ENCODE data around the gene AHNAK2. TPM values are rescaled to one million over a fixed set of nuclear protein-coding genes. Genes with fewer than 3 reads are reported as not detected.
A peak's percentile ranks its signal among the peaks of the same experiment; 100 is the strongest.

The AHNAK2 gene
- total RNA-seq, 4 donors from 2014 or later, result 3.2 to 19.0 (median 10.7) TPM

DNA sequence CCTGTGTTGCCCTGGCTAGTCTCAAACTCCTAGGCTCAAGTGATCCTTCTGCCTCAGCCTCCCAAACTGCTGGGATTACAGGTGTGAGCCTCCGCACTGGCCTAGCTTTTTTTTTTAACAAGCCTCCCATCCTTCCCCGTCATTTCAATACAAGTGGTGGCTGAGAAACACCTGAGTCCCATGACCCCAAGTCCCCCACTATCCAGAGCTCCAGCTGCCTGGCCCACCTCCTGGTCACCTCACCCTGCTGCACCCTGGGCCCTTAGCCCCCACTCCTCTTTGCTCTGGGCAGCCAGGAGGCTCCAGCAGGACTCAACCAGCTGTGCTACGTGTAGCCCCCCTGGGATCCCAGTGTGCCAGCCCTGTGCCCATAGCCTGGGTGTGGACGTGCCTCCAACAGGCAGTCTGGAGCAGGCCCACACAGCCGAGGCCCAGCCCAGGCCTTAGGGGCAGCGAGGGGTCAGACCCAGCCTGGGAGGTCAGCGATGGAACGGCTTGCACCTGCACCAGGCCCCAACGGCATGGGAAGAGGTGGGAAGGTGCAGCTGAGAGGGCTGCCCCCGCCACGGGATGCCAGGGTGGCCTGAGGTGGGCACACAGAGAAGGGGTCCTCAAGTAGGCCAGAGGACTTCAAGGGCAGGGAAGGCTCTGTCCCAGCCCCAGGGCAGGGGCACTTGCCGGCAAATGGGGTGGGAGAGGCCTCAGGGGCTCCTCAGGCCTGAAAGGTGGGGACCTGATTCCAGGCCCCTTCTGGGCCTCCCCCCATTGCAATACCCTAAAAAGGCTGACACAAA, 6.5 kb downstream of the AHNAK2 start:
- Histone ChIP-seq H3K9me3 (no peaks in the 10 kb centered on the region), H3K4me1 (peaks cover 0 to 98% (median 19%) of the 10 kb centered on the region in 4 donors), H3K36me3 (no peaks in the 10 kb centered on the region), H3K4me3 (no peak overlapping the region), H3K27ac (peak overlapping the region in 3 of 4 donors; percentile 65 to 91 (median 90)), H3K27me3 (no peaks in the 10 kb centered on the region)
- no peak for TF ChIP-seq POLR2A (IDR thresholded peaks at IDR 0.05)
- TF ChIP-seq, protein P1, sequence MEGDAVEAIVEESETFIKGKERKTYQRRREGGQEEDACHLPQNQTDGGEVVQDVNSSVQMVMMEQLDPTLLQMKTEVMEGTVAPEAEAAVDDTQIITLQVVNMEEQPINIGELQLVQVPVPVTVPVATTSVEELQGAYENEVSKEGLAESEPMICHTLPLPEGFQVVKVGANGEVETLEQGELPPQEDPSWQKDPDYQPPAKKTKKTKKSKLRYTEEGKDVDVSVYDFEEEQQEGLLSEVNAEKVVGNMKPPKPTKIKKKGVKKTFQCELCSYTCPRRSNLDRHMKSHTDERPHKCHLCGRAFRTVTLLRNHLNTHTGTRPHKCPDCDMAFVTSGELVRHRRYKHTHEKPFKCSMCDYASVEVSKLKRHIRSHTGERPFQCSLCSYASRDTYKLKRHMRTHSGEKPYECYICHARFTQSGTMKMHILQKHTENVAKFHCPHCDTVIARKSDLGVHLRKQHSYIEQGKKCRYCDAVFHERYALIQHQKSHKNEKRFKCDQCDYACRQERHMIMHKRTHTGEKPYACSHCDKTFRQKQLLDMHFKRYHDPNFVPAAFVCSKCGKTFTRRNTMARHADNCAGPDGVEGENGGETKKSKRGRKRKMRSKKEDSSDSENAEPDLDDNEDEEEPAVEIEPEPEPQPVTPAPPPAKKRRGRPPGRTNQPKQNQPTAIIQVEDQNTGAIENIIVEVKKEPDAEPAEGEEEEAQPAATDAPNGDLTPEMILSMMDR (IDR thresholded peaks at IDR 0.05), result no peak
- DNase-seq, result no peak

DNA sequence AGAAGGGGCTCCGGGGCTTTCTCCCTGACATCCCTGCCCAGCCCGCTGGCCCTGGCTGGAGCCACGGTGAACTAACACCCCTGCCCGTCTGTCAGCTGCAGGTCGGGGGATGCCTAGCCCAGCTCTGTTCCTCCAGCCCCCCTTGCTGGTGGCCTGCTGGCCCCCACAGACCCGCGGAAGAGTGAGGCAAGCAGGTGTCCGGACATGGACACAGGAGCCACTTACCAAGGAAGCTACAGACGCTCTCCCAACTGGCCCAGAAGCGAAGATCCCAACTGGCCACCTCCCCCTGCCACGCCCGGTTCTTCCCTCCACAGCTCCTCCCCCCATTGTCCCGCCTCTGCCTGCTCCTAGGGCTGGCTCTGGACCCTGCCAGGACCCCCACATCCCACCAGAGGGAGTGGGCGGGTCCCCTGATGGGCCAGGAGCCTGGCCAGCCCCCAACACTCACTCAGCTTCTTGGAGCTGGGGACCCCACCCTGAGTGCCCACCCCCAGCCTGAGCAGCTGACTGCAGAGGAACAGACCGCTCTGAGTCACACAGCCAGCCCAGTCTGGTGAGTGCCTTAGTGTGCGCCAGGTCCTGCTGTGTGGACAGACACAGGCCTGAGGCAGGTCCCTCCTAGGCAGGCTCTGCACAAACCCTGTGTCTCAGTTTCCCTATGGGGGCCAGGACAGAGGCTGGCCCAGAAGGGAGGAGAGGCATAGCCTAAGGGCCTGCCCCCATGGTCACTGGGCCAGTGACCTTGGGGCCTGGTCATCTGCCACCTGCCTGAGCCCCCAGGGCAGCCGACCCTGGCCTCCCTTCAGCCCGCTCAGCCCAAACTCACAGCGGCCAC, 7.7 kb downstream of the AHNAK2 start:
- Histone ChIP-seq H3K4me3 (peak overlapping the region in 2 of 4 donors; percentile 6 to 31), H3K4me1 (peaks cover 0 to 88% (median 15%) of the 10 kb centered on the region in 4 donors), H3K9me3 (no peaks in the 10 kb centered on the region), H3K36me3 (no peaks in the 10 kb centered on the region), H3K27ac (peak overlapping the region in 3 of 4 donors; percentile 17 to 90 (median 56)), H3K27me3 (no peaks in the 10 kb centered on the region)
- TF ChIP-seq POLR2A (IDR thresholded peaks at IDR 0.05), result no peak
- TF ChIP-seq, protein P1 (IDR thresholded peaks at IDR 0.05), result no peak
- DNase-seq, result peak in 1 of 3 donors; percentile 68

DNA sequence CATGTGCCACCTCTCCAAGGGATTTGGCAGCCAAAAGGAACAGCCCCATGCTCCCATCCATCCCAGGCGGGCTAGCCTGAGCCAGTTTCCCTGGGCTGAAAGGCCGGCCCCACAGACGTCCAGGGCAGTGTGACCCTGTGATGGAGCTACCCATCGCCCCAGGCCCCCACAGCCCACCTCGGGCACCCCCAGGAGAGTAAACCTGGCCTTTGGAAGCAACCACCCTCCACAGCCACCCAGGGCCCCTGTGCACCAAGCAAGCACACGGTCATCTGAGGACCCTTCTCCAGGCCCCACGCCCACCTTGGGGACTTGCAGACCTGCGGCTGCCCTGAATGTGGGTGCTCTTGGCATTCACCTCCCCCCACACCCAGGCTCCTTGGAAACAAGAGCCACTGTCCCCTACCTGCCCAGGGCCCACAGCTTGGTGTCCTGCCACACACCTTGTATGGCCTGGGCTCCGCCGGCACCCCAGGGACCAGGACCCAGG, 8.4 kb downstream of the AHNAK2 start:
- H3K27ac ChIP-seq, result peak overlapping the region in 3 of 4 donors; percentile 17 to 90 (median 56)
- H3K9me3 ChIP-seq, result no peaks in the 10 kb centered on the region
- H3K27me3 ChIP-seq, result no peaks in the 10 kb centered on the region
- H3K4me1 ChIP-seq, result peaks cover 0 to 82% (median 15%) of the 10 kb centered on the region in 4 donors
- no peak for DNase-seq
- TF ChIP-seq POLR2A (IDR thresholded peaks at IDR 0.05), result no peak
- TF ChIP-seq, protein P1 (IDR thresholded peaks at IDR 0.05), result no peak
- peak overlapping the region in 2 of 4 donors; percentile 6 to 31 for H3K4me3 ChIP-seq
- no peaks in the 10 kb centered on the region for H3K36me3 ChIP-seq

DNA sequence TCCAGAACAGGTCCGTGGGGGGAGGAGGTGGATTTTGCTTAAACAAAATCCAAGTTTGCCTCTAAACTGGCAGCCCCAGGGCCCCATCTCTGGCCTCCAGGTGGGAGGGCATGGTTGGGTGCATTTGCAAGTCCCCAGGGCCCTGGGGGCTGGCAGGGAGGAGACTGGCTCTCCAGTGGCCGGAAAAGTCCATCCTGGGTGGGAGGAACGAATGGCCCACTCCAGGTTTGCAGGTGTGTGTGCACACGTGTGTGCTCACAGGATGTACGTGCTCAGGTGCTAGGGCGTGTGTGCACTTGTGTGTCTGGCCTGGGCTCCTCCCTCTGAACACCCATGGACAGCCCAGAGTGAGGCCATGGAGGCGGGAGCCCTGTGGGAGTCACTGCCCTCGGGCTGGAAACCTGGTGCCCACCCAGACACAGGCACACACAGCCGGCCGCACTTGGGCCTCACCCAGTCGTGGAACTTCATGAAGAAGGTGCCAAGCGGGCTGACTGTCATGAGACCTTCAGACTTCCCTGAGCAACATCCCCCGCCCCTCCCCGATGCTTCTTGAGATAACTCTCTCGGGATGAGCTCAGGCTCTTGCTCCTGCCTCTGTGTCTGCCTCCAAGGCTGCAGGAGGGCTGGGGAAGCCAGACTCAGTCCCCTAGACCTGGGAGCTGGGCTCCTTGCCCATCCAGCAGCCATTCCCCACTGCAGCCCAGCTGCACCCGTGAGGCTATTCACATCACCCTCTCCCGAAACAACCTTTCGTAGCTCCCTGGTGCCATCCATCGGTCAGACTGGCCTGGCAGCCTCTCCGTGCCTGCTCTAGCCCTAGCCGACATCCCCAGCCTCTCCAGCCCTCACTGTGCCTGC, 9.4 kb downstream of the AHNAK2 start:
- Histone ChIP-seq H3K27ac (peak overlapping the region in 3 of 4 donors; percentile 5 to 90 (median 67)), H3K27me3 (no peaks in the 10 kb centered on the region), H3K9me3 (no peaks in the 10 kb centered on the region), H3K4me1 (peaks cover 0 to 72% (median 15%) of the 10 kb centered on the region in 4 donors), H3K4me3 (peak overlapping the region in 1 of 4 donors; percentile 33), H3K36me3 (no peaks in the 10 kb centered on the region)
- TF ChIP-seq POLR2A (IDR thresholded peaks at IDR 0.05), result no peak
- TF ChIP-seq, protein P1 (IDR thresholded peaks at IDR 0.05), result peak in 1 of 6 experiments; percentile 45
- peak in 2 of 3 donors; percentile 80 to 90 for DNase-seq

DNA sequence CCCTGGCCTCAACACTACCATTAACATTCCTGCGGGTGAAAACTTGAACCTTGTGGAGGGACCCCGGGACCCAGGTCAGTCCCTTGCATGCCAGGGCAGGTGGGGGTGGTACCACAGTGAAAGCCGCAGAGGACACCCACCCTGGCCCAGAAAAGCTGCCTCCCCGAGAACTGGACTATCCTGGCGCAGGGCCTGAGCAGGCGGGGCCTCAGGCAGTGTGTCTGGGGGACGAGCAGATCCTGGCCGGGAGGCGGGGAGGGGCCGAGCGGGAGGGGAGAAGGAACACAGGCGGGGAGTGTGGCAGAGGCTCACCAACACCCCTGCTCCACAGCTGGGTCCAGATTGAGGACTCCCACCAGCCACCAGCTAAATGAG, 10.0 kb downstream of the AHNAK2 start:
- H3K4me3 ChIP-seq, result peak overlapping the region in 3 of 4 donors; percentile 15 to 33 (median 20)
- DNase-seq, result peak in 2 of 3 donors; percentile 64 to 70
- H3K9me3 ChIP-seq, result no peaks in the 10 kb centered on the region
- peak overlapping the region; percentile 23 to 90 (median 52) for H3K27ac ChIP-seq
- H3K27me3 ChIP-seq, result no peaks in the 10 kb centered on the region
- peaks cover 0 to 66% (median 15%) of the 10 kb centered on the region in 4 donors for H3K4me1 ChIP-seq
- H3K36me3 ChIP-seq, result no peaks in the 10 kb centered on the region
- TF ChIP-seq POLR2A (IDR thresholded peaks at IDR 0.05), result no peak
- TF ChIP-seq, protein P1 (IDR thresholded peaks at IDR 0.05), result no peak

Data from Peyer's patch (tissue), 4 donors.